K562 (cell line): ENCODE measurements around the gene DAPK2. TPM values are rescaled to one million over a fixed set of nuclear protein-coding genes. Genes with fewer than 3 reads are reported as not detected.

Experiments
- ARID3A ChIP-seq: IDR thresholded peaks from 2 replicates; pipeline ENCODE4 v1.6.1; 2012; ENCODE audit warnings: low read depth, low read length, improper control_type of control experiment, borderline replicate concordance
- C11orf30 ChIP-seq: fragments of 450-650 bp; IDR thresholded peaks from 2 replicates; pipeline ENCODE4 v1.6.1; 2016; ENCODE audit warnings: low read depth, mild to moderate bottlenecking
- CREB3 ChIP-seq: fragments of 450-650 bp; conservative IDR thresholded peaks from 2 replicates; pipeline ENCODE4 v1.6.1; 2016; ENCODE audit warnings: missing genetic modification characterization, low read depth, mild to moderate bottlenecking, missing compliant biosample characterization, moderate library complexity
- CSDE1 ChIP-seq, 2 experiments: fragments of 450-650 bp; IDR thresholded peaks; 2 replicates each; pipeline ENCODE4 v1.6.1; 2016; ENCODE audit warnings: mild to moderate bottlenecking in 1 of 2
- ETS1 ChIP-seq: conservative IDR thresholded peaks from 2 replicates; pipeline ENCODE4 v1.6.1; 2011; ENCODE audit warnings: low read depth, mild to moderate bottlenecking, low read length; ENCODE audit not compliant: control insufficient read depth
- FIP1L1 ChIP-seq: fragments of 200-400 bp; formaldehyde crosslinking; IDR thresholded peaks from 2 replicates; pipeline ENCODE4 v1.6.1; 2018; ENCODE audit warnings: mild to moderate bottlenecking, low read depth, low read length; ENCODE audit not compliant: poor library complexity, severe bottlenecking
- GATAD2A ChIP-seq: fragments of 450-650 bp; IDR thresholded peaks from 2 replicates; pipeline ENCODE4 v1.6.1; 2017
- HDAC3 ChIP-seq: fragments of 450-650 bp; IDR thresholded peaks from 2 replicates; pipeline ENCODE4 v1.6.1; 2018; ENCODE audit warnings: borderline replicate concordance, mild to moderate bottlenecking, moderate library complexity; ENCODE audit not compliant: partially characterized antibody
- MTF1 ChIP-seq: fragments of 250-450 bp; sonication (Bioruptor Pico); IDR thresholded peaks from 2 replicates; pipeline ENCODE4 v1.9.0; 2021; ENCODE audit warnings: moderate library complexity, mild to moderate bottlenecking, inconsistent platforms, borderline replicate concordance
- NR2C2 ChIP-seq, 2 experiments: fragments of 200-800 bp in 1 of 2; sonication (Bioruptor generic) in 1 of 2; sonication (generic) in 1 of 2; formaldehyde crosslinking in 1 of 2; IDR thresholded peaks; 2 replicates each; pipeline versions ENCODE4 v1.6.1 to v1.8.0; 2016 to 2022; ENCODE audit warnings: mild to moderate bottlenecking in 1 of 2, missing compliant biosample characterization in 1 of 2, missing genetic modification characterization in 1 of 2, missing genetic modification reagents in 1 of 2
- PML ChIP-seq: IDR thresholded peaks from 2 replicates; pipeline ENCODE4 v1.6.1; 2012; ENCODE audit warnings: low read length, inconsistent platforms
- PYGO2 ChIP-seq: fragments of 450-650 bp; IDR thresholded peaks from 2 replicates; pipeline ENCODE4 v1.6.1; 2016; ENCODE audit warnings: mild to moderate bottlenecking, missing genetic modification characterization, moderate library complexity, missing compliant biosample characterization
- RAD51 ChIP-seq: fragments of 450-650 bp; IDR thresholded peaks from 2 replicates; pipeline ENCODE4 v1.7.1; 2016; ENCODE audit warnings: low read depth, mild to moderate bottlenecking, borderline replicate concordance
- SIX5 ChIP-seq, 2 experiments: IDR thresholded peaks; 2 replicates each; pipeline ENCODE4 v1.6.1; 2011; ENCODE audit warnings: low read length in 2 of 2, borderline replicate concordance in 1 of 2, low read depth in 1 of 2, mild to moderate bottlenecking in 1 of 2, moderate library complexity in 1 of 2; ENCODE audit not compliant: insufficient read depth in 1 of 2
- STAT5A ChIP-seq: IDR thresholded peaks from 2 replicates; pipeline ENCODE4 v1.6.1; 2012; ENCODE audit warnings: low read length, inconsistent platforms, borderline replicate concordance
- SUPT5H ChIP-seq: fragments of 450-650 bp; IDR thresholded peaks from 2 replicates; pipeline ENCODE4 v1.6.1; 2016
- ZNF134 ChIP-seq: fragments of 250-450 bp; sonication (Bioruptor Pico); conservative IDR thresholded peaks from 2 replicates; pipeline ENCODE4 v1.4.0; 2020
- ZNF384 ChIP-seq: IDR thresholded peaks from 2 replicates; pipeline ENCODE4 v1.6.1; 2012; ENCODE audit warnings: low read depth, low read length, improper control_type of control experiment
- polyA plus RNA-seq, 8 experiments: library from polyadenylated mRNA; depleted of rRNA in 4 of 8; stranded (reverse) in 5 of 8; unstranded in 3 of 8; fragments of >200 nt; fragmentation: Nextera tagmentation in 2 of 8; fragmentation: Illumina TruSeq in 1 of 8; extraction: Ambion mirVana in 2 of 8; extraction: Trizol in 1 of 8; gene quantifications; 2 replicates each; pipeline versions ENCODE4 v1.2.1 to v1.2.3, GENCODE V29; 2011 to 2014; ENCODE audit warnings: inconsistent platforms in 1 of 8, missing spikeins in 1 of 8
- total RNA-seq, 7 experiments: library from RNA; depleted of rRNA in 6 of 7; stranded (reverse); fragments of >200 nt in 6 of 7; fragmentation: Illumina TruSeq in 2 of 7; extraction: Trizol in 2 of 7; gene quantifications; 2 replicates each; pipeline versions ENCODE4 v1.2.1 to v1.2.3, GENCODE V29; 2011 to 2021; ENCODE audit warnings: low replicate concordance in 1 of 7
- TF ChIP-seq, protein P1 (sequence below): fragments of 450-650 bp; IDR thresholded peaks from 2 replicates; pipeline ENCODE4 v1.6.1; 2017; ENCODE audit warnings: antibody characterized with exemption, mild to moderate bottlenecking
- TF ChIP-seq, protein P2 (sequence below): sonication (generic); formaldehyde crosslinking; IDR thresholded peaks from 2 replicates; pipeline ENCODE4 v1.8.0; 2022; ENCODE audit warnings: missing genetic modification reagents, mild to moderate bottlenecking, borderline replicate concordance

The DAPK2 gene
- total and polyA plus RNA-seq, 9 of the 15 experiments (the other 6 are each of a cell fraction or from before 2014, with no cell fraction given) = 0.14 to 5.2 (median 2.2) TPM

DNA sequence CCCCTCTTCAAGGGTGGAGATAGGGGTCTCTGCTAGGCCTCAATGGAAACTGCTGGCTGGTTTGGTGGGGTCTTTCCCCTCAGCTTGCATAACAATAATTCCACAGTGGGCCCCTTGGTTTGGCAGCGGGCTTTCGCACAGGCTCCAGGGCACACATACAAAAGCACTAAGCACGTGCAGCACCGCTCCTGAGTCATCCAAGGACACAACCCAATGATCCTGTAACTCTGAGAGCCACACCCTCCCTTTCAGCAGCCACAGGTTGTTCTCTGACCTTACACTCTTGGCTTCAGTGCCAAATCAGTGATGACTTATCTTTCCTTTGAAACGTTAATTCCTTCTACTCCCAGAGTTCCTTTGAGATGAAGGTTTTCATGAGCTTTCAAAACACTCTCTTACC is 41.7 kb downstream of the DAPK2 start (continued):
- TF ChIP-seq, protein P1, sequence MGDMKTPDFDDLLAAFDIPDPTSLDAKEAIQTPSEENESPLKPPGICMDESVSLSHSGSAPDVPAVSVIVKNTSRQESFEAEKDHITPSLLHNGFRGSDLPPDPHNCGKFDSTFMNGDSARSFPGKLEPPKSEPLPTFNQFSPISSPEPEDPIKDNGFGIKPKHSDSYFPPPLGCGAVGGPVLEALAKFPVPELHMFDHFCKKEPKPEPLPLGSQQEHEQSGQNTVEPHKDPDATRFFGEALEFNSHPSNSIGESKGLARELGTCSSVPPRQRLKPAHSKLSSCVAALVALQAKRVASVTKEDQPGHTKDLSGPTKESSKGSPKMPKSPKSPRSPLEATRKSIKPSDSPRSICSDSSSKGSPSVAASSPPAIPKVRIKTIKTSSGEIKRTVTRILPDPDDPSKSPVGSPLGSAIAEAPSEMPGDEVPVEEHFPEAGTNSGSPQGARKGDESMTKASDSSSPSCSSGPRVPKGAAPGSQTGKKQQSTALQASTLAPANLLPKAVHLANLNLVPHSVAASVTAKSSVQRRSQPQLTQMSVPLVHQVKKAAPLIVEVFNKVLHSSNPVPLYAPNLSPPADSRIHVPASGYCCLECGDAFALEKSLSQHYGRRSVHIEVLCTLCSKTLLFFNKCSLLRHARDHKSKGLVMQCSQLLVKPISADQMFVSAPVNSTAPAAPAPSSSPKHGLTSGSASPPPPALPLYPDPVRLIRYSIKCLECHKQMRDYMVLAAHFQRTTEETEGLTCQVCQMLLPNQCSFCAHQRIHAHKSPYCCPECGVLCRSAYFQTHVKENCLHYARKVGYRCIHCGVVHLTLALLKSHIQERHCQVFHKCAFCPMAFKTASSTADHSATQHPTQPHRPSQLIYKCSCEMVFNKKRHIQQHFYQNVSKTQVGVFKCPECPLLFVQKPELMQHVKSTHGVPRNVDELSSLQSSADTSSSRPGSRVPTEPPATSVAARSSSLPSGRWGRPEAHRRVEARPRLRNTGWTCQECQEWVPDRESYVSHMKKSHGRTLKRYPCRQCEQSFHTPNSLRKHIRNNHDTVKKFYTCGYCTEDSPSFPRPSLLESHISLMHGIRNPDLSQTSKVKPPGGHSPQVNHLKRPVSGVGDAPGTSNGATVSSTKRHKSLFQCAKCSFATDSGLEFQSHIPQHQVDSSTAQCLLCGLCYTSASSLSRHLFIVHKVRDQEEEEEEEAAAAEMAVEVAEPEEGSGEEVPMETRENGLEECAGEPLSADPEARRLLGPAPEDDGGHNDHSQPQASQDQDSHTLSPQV = peak; percentile 62
- no peak for TF ChIP-seq ARID3A
- TF ChIP-seq, protein P2, sequence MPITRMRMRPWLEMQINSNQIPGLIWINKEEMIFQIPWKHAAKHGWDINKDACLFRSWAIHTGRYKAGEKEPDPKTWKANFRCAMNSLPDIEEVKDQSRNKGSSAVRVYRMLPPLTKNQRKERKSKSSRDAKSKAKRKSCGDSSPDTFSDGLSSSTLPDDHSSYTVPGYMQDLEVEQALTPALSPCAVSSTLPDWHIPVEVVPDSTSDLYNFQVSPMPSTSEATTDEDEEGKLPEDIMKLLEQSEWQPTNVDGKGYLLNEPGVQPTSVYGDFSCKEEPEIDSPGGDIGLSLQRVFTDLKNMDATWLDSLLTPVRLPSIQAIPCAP (CRISPR knock-in tag) = no peak
- no peak for TF ChIP-seq GATAD2A
- no peak for TF ChIP-seq STAT5A
- no peak for TF ChIP-seq PML
- TF ChIP-seq RAD51 = peak; percentile 20; the same call in 1 of the 2 replicates
- no peak for TF ChIP-seq CSDE1 (IDR thresholded peaks at IDR 0.05)
- TF ChIP-seq ZNF384 = no peak
- TF ChIP-seq SIX5 (IDR thresholded peaks at IDR 0.05; ENCODE audit: borderline replicate concordance in 1 of 2, insufficient read depth in 1 of 2, low read depth in 1 of 2, low read length in 2 of 2) = no peak
- TF ChIP-seq ETS1 = no peak
- TF ChIP-seq MTF1 (CRISPR knock-in tag) = no peak
- TF ChIP-seq PYGO2 (tag) = no peak
- no peak for TF ChIP-seq CREB3 (tag)
- TF ChIP-seq ZNF134 (CRISPR knock-in tag) = no peak
- TF ChIP-seq SUPT5H = no peak
- no peak for TF ChIP-seq NR2C2 (CRISPR knock-in tag; IDR thresholded peaks at IDR 0.05)
- TF ChIP-seq NR2C2 (tag; IDR thresholded peaks at IDR 0.05) = peak; percentile 70
- no peak for TF ChIP-seq FIP1L1
- TF ChIP-seq HDAC3 = no peak
- 0 out of 2 replicates have a peak, but pooled peaks have one; percentile 9 for TF ChIP-seq C11orf30
